ENCODE results near the gene LRRC46. TPM values are rescaled to one million over a fixed set of nuclear protein-coding genes. Genes with fewer than 3 reads are reported as not detected.

Gene LRRC46
- total RNA-seq, 3 donors from 2014 or later, result 0.14 to 0.36 TPM; not detected in 1

DNA sequence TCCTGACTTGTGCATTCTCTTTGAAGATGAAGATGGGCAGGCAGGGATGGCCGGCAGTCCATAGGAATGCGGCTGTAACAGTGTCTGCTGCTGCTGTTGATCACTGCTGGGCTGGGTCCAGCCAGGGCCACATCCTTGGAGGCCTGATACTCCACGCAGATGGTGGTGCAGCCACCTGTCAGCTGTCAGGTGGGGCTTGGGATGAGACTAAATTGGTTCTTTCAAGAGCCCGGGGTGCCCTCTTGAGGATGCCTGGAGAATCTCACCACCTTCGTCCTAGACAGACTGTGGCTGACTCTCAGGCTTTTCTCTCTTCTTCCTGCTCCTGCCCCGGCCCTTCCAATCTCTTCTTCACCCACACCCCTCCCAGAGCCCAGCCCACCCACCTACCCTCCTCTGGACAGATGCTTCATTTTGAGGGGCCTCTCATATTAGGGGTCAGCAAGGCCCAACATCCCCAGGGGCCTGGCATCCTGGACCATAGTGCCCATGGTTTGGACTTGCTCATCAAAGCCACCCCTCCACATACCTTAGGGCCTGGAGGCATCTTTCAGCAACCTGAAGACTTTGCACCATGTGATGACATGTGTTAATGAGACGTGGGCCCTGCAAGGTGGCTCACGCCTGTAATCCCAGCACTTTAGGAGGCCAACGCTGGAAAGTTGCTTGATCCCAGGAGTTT, 29.0 kb upstream of the LRRC46 start:
- no peaks in the 10 kb centered on the region for H3K36me3 ChIP-seq (ENCODE audit: low read depth)
- DNase-seq (peak in 2 of 3 donors; percentile 65 to 70), ATAC-seq (peak; percentile 89)
- H3K4me1 ChIP-seq (ENCODE audit: low read depth), result no peaks in the 10 kb centered on the region
- intact Hi-C loops (cut with DNase I, micrococcal nuclease), result no loop called here
- TF ChIP-seq, protein P1, sequence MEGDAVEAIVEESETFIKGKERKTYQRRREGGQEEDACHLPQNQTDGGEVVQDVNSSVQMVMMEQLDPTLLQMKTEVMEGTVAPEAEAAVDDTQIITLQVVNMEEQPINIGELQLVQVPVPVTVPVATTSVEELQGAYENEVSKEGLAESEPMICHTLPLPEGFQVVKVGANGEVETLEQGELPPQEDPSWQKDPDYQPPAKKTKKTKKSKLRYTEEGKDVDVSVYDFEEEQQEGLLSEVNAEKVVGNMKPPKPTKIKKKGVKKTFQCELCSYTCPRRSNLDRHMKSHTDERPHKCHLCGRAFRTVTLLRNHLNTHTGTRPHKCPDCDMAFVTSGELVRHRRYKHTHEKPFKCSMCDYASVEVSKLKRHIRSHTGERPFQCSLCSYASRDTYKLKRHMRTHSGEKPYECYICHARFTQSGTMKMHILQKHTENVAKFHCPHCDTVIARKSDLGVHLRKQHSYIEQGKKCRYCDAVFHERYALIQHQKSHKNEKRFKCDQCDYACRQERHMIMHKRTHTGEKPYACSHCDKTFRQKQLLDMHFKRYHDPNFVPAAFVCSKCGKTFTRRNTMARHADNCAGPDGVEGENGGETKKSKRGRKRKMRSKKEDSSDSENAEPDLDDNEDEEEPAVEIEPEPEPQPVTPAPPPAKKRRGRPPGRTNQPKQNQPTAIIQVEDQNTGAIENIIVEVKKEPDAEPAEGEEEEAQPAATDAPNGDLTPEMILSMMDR (IDR thresholded peaks at IDR 0.05), result peak; percentile 17
- no peaks in the 10 kb centered on the region for H3K9me3 ChIP-seq
- no peak overlapping the region for H3K4me3 ChIP-seq

DNA sequence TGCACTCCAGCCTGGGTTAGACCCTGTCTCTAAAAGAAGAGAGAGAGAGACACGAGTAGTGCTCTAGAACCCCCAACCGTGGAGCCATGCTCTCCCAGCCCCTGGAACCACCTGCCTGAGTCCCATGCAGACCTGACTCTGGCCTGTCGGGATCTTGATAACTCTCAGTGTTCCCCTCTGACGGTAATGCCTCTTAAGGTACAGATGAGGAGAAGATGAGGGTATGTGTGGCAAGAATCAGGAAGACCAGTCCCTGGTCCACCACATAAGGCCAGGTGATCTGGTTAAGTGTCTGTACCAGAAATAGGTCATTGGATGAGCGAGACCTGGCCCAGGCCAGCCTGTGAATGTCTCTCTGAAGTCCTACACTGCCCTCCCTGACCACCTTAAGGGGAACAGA, 28.3 kb upstream of the LRRC46 start:
- TF ChIP-seq, protein P1 (IDR thresholded peaks at IDR 0.05), result no peak
- Histone ChIP-seq H3K4me1 (ENCODE audit: low read depth) (no peaks in the 10 kb centered on the region), H3K4me3 (no peak overlapping the region), H3K36me3 (ENCODE audit: low read depth) (no peaks in the 10 kb centered on the region), H3K9me3 (no peaks in the 10 kb centered on the region)
- intact Hi-C loops (cut with DNase I, micrococcal nuclease), result no loop called here
- DNase-seq, result no peak
- ATAC-seq, result no peak

DNA sequence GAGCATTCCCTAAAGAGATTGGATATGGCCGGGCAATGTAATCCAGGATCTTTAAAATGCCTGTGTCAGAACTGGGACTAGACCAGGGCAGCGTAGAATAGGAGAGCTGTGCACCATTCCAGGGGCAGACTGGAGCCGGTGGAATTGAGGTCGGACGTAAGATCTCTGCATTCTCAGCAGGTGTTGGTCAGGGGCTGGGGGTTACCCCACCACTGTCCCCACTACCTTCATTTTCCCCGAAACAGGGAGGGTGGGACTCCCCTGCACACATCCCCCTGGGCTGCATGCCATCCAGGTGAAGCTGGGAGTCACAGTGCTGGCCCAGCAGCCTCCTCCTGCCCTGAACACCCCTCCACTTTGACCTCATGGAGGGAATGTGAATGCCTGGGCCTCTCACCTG, 27.7 kb upstream of the LRRC46 start:
- ATAC-seq (no peak), DNase-seq (no peak)
- TF ChIP-seq, protein P1 (IDR thresholded peaks at IDR 0.05), result no peak
- Histone ChIP-seq H3K4me1 (ENCODE audit: low read depth) (no peaks in the 10 kb centered on the region), H3K9me3 (no peaks in the 10 kb centered on the region), H3K4me3 (no peak overlapping the region), H3K36me3 (ENCODE audit: low read depth) (peaks cover under 1% of the 10 kb centered on the region)
- intact Hi-C loops (cut with DNase I, micrococcal nuclease), result no loop called here

DNA sequence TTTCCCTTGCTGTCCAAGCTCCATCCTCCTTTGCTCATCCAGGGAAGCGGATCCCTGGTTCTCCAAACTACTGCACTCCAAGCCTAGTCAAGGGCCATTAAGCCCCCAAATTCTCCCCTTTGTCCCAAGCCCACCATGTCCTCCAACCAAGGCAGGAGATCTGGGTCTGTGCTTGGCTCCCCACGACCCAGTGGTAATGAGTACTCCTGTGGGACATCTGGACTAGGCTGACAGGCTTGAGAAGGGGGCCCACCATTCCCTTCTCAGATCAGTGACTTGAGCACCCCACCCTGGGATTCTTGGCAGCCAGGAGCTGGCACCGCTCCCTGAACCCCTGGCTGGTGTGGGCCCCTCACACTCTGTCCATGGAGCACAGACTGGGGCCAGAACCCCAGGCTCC, 27.0 kb upstream of the LRRC46 start:
- H3K4me1 ChIP-seq (ENCODE audit: low read depth), result no peaks in the 10 kb centered on the region
- H3K9me3 ChIP-seq, result no peaks in the 10 kb centered on the region
- TF ChIP-seq, protein P1 (IDR thresholded peaks at IDR 0.05), result no peak
- peaks cover 4% of the 10 kb centered on the region for H3K36me3 ChIP-seq (ENCODE audit: low read depth)
- no peak overlapping the region for H3K4me3 ChIP-seq
- no peak for ATAC-seq
- DNase-seq, result no peak
- intact Hi-C loops (cut with DNase I, micrococcal nuclease), result no loop called here

DNA sequence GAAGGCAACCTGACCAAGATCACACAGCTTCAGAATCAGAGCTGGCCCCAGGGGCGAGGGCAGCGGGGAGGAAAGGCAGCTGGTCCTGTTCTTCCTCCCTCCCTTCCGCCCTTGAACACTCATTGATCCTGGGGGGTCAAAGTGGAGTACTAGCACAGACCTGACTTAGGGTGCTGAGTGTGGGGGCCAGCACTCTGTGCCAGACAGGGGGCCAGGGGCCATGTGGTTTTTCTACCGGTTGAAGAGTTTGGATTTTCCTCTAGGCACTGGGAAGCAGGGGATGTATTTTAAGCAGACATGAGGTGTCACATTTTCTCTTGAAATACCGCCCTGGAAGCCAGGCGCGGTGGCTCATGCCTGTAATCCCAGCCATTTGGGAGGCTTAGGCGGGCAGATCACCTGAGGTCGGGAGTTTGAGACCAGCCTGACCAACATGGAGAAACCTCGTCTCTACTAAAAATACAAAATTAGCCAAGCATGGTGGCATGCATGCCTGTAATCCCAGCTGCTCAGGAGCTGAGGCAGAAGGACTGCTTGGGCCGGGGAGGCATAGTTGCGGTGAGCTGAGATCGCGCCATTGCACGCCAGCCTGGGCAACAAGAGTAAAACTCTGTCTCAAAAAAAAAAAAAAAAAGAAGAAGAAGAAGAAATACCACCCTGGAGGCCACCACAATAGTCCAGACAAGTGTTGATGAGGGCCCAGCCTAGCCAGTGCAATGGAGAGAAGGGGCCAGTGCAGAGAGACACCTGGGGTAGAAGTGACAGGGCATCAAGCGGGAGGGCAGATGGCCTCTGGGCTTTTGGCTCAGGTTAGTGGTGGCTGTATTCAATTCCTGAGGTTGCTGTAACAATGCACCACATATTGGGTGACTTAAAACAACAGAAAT, 25.2 kb upstream of the LRRC46 start:
- no peak for ATAC-seq
- Histone ChIP-seq H3K9me3 (no peaks in the 10 kb centered on the region), H3K4me3 (no peak overlapping the region), H3K4me1 (ENCODE audit: low read depth) (peaks cover 11% of the 10 kb centered on the region), H3K36me3 (ENCODE audit: low read depth) (peaks cover 4% of the 10 kb centered on the region)
- TF ChIP-seq, protein P1 (IDR thresholded peaks at IDR 0.05), result no peak
- intact Hi-C loops (cut with DNase I, micrococcal nuclease), result no loop called here
- no peak for DNase-seq

Measured in mucosa of descending colon (tissue), 3 donors.